Measurements from ENCODE around the gene CAMK2N1.

DNA sequence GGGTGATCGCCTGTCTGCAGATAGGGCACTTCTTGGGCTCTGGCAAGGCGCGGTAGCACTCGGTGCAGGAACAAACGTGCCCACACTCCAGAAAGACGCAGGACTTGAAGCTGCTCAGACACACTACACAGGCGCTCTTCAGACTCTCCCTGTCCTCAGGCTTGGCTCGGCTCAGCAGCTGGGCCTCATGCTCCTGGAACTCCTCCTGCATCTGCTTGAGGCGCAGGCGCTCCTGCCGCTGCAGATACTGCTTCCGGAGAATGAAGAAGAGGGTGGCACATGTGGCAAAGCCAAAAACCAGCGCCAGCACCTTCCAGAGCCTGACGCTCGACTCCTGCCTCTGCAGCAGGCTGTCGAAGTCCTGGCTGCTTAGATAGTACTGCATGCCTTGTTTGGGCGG is 14.7 kb upstream of the CAMK2N1 start:
- TF ChIP-seq, protein P1, sequence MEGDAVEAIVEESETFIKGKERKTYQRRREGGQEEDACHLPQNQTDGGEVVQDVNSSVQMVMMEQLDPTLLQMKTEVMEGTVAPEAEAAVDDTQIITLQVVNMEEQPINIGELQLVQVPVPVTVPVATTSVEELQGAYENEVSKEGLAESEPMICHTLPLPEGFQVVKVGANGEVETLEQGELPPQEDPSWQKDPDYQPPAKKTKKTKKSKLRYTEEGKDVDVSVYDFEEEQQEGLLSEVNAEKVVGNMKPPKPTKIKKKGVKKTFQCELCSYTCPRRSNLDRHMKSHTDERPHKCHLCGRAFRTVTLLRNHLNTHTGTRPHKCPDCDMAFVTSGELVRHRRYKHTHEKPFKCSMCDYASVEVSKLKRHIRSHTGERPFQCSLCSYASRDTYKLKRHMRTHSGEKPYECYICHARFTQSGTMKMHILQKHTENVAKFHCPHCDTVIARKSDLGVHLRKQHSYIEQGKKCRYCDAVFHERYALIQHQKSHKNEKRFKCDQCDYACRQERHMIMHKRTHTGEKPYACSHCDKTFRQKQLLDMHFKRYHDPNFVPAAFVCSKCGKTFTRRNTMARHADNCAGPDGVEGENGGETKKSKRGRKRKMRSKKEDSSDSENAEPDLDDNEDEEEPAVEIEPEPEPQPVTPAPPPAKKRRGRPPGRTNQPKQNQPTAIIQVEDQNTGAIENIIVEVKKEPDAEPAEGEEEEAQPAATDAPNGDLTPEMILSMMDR (IDR thresholded peaks at IDR 0.05), result no peak
- no peak for TF ChIP-seq POLR2A (IDR thresholded peaks at IDR 0.05)

Measured in heart left ventricle (tissue), 13 donors.